HEK293 (cell line): ENCODE data around the gene ATXN10.

Experiments used
- CTCF ChIA-PET: fragments of 350-600 bp; formaldehyde crosslinking; extraction: SDS; loops from one replicate; lab custom pipeline; 2021; ENCODE audit warnings: antibody characterized with exemption; lab: Yijun Ruan, JAX
- POLR2A ChIA-PET: fragments of 300-600 bp; formaldehyde crosslinking; extraction: SDS; loops from one replicate; lab custom pipeline; 2020; ENCODE audit warnings: antibody characterized with exemption, inconsistent platforms; lab: Yijun Ruan, JAX
- H3K27ac ChIP-seq: fragments of 200-500 bp; sonication (Bioruptor generic); 2 replicates; pipeline ENCODE4 v1.5.1; 2014; ENCODE audit warnings: low read depth, low read length, control low read depth, inconsistent platforms; ENCODE audit errors: extremely low read depth
- H3K36me3 ChIP-seq, 2 experiments: fragments of 200-500 bp in 1 of 2; sonication (Bioruptor generic) in 1 of 2; 1 replicate in 1 of 2; 2 replicates in 1 of 2; pipeline ENCODE4 v1.5.1; 2014 to 2017; ENCODE audit warnings: inconsistent platforms in 2 of 2, low read length in 2 of 2; ENCODE audit not compliant: control insufficient read depth in 2 of 2, insufficient read depth in 1 of 2
- H3K4me1 ChIP-seq: fragments of 200-500 bp; sonication (Bioruptor generic); 2 replicates; pipeline ENCODE4 v1.5.1; 2014; ENCODE audit warnings: mild to moderate bottlenecking, low read length, inconsistent platforms; ENCODE audit not compliant: control insufficient read depth, insufficient read depth
- H3K4me3 ChIP-seq: 2 replicates; pipeline ENCODE4 v1.5.1; 2011; ENCODE audit warnings: low read depth, mild to moderate bottlenecking, control low read depth, low read length, moderate library complexity
- H3K9me3 ChIP-seq: fragments of 200-500 bp; sonication (Bioruptor generic); 2 replicates; pipeline ENCODE4 v1.5.1; 2014; ENCODE audit warnings: low read depth, low read length, inconsistent platforms; ENCODE audit not compliant: control insufficient read depth, insufficient read depth
- FEZF1 ChIP-seq: fragments of 450-650 bp; formaldehyde crosslinking; IDR thresholded peaks from 2 replicates; pipeline ENCODE4 v1.5.1; 2016; ENCODE audit warnings: missing biosample characterization, missing genetic modification characterization
- GLIS2 ChIP-seq: fragments of 450-650 bp; formaldehyde crosslinking; IDR thresholded peaks from 2 replicates; pipeline ENCODE4 v1.5.1; 2016; ENCODE audit warnings: missing biosample characterization, missing genetic modification characterization
- HOXD13 ChIP-seq: sonication (generic); formaldehyde crosslinking; IDR thresholded peaks from 2 replicates; pipeline ENCODE4 v1.8.0; 2022; ENCODE audit warnings: missing genetic modification reagents, borderline replicate concordance
- SETDB1 ChIP-seq: IDR thresholded peaks from one replicate; pipeline ENCODE4 v1.6.1; 2017; ENCODE audit warnings: mild to moderate bottlenecking, low read length, moderate library complexity, mixed read lengths; ENCODE audit not compliant: insufficient read length
- ZBTB49 ChIP-seq: fragments of 450-650 bp; formaldehyde crosslinking; IDR thresholded peaks from 2 replicates; pipeline ENCODE4 v1.5.1; 2016; ENCODE audit warnings: missing biosample characterization, missing genetic modification characterization, low read depth
- ZIC2 ChIP-seq: fragments of 450-650 bp; formaldehyde crosslinking; IDR thresholded peaks from 2 replicates; pipeline ENCODE4 v1.5.1; 2016; ENCODE audit warnings: missing biosample characterization, missing genetic modification characterization
- ZNF10 ChIP-seq: fragments of 450-650 bp; formaldehyde crosslinking; IDR thresholded peaks from 2 replicates; pipeline ENCODE4 v1.5.1; 2017; ENCODE audit warnings: missing biosample characterization, missing genetic modification characterization
- ZNF223 ChIP-seq: fragments of 450-650 bp; formaldehyde crosslinking; IDR thresholded peaks from 2 replicates; pipeline ENCODE4 v1.5.1; 2016; ENCODE audit warnings: missing biosample characterization, missing genetic modification characterization
- ZNF280C ChIP-seq: fragments of 450-650 bp; formaldehyde crosslinking; IDR thresholded peaks from 2 replicates; pipeline ENCODE4 v1.5.1; 2016; ENCODE audit warnings: missing biosample characterization, missing genetic modification characterization
- ZNF394 ChIP-seq: fragments of 450-650 bp; formaldehyde crosslinking; IDR thresholded peaks from 2 replicates; pipeline ENCODE4 v1.5.1; 2016; ENCODE audit warnings: missing biosample characterization, missing genetic modification characterization, mild to moderate bottlenecking, moderate library complexity, borderline replicate concordance
- ZNF423 ChIP-seq: fragments of 450-650 bp; formaldehyde crosslinking; IDR thresholded peaks from 2 replicates; pipeline ENCODE4 v1.5.1; 2016; ENCODE audit warnings: missing biosample characterization, missing genetic modification characterization
- ZNF449 ChIP-seq: fragments of 450-650 bp; formaldehyde crosslinking; IDR thresholded peaks from 2 replicates; pipeline ENCODE4 v1.5.1; 2017; ENCODE audit warnings: missing biosample characterization, mild to moderate bottlenecking, missing genetic modification characterization, moderate library complexity
- ZNF549 ChIP-seq: fragments of 450-650 bp; IDR thresholded peaks from 2 replicates; pipeline ENCODE4 v1.5.1; 2018; ENCODE audit warnings: missing biosample characterization, missing genetic modification characterization, mild to moderate bottlenecking, inconsistent platforms, moderate library complexity
- ZNF580 ChIP-seq: fragments of 450-650 bp; formaldehyde crosslinking; IDR thresholded peaks from 2 replicates; pipeline ENCODE4 v1.5.1; 2016; ENCODE audit warnings: missing biosample characterization, missing genetic modification characterization
- ZNF596 ChIP-seq: fragments of 450-650 bp; IDR thresholded peaks from 2 replicates; pipeline ENCODE4 v1.5.0; 2018; ENCODE audit warnings: missing biosample characterization, mild to moderate bottlenecking, missing genetic modification characterization, moderate library complexity
- ZNF654 ChIP-seq: fragments of 450-650 bp; formaldehyde crosslinking; IDR thresholded peaks from 2 replicates; pipeline ENCODE4 v1.5.1; 2016; ENCODE audit warnings: low read depth, missing biosample characterization, missing genetic modification characterization
- ZNF664 ChIP-seq: fragments of 450-650 bp; formaldehyde crosslinking; IDR thresholded peaks from 2 replicates; pipeline ENCODE4 v1.5.1; 2016; ENCODE audit warnings: missing biosample characterization, missing genetic modification characterization
- ZNF677 ChIP-seq: fragments of 450-650 bp; IDR thresholded peaks from 2 replicates; pipeline ENCODE4 v1.5.0; 2018; ENCODE audit warnings: missing biosample characterization, mild to moderate bottlenecking, missing genetic modification characterization, moderate library complexity
- ZNF707 ChIP-seq: fragments of 450-650 bp; formaldehyde crosslinking; IDR thresholded peaks from 2 replicates; pipeline ENCODE4 v1.5.1; 2016; ENCODE audit warnings: missing biosample characterization, missing genetic modification characterization
- ZNF830 ChIP-seq: fragments of 450-650 bp; IDR thresholded peaks from 2 replicates; pipeline ENCODE4 v1.5.0; 2018; ENCODE audit warnings: missing biosample characterization, missing genetic modification characterization, low read depth, mild to moderate bottlenecking, moderate library complexity
- ZSCAN23 ChIP-seq: fragments of 450-650 bp; formaldehyde crosslinking; IDR thresholded peaks from 2 replicates; pipeline ENCODE4 v1.5.1; 2016; ENCODE audit warnings: missing biosample characterization, missing genetic modification characterization
- TF ChIP-seq, protein P1 (sequence below): fragments of 450-650 bp; formaldehyde crosslinking; IDR thresholded peaks from 2 replicates; pipeline ENCODE4 v1.5.1; 2016; ENCODE audit warnings: missing biosample characterization, missing genetic modification characterization
- TF ChIP-seq, protein P2 (sequence below): fragments of 450-650 bp; formaldehyde crosslinking; IDR thresholded peaks from 2 replicates; pipeline ENCODE4 v1.5.1; 2016; ENCODE audit warnings: missing biosample characterization, missing genetic modification characterization
- TF ChIP-seq, protein P3 (sequence below): IDR thresholded peaks from 2 replicates; pipeline ENCODE4 v1.6.1; 2011; ENCODE audit warnings: mild to moderate bottlenecking, low read depth, low read length, borderline replicate concordance

The ATXN10 gene

GRCh38 chr22:45771057-45771456 is 99.4 kb downstream of the ATXN10 start:
- H3K27ac ChIP-seq, result no peak overlapping the region
- CTCF ChIA-PET, result no interaction called here
- no peaks in the 10 kb centered on the region for H3K9me3 ChIP-seq
- no peaks in the 10 kb centered on the region for H3K4me1 ChIP-seq
- TF ChIP-seq ZNF830 (no peak), SETDB1 (no peak), ZNF280C (tag by site-specific recombination) (no peak), ZNF10 (tag by site-specific recombination) (no peak), GLIS2 (no peak), ZNF677 (tag by site-specific recombination) (no peak), ZNF549 (tag by site-specific recombination) (no peak), ZNF596 (tag by site-specific recombination) (no peak), HOXD13 (CRISPR knock-in tag) (no peak), FEZF1 (tag by site-specific recombination) (no peak), ZNF664 (tag by site-specific recombination) (peak; percentile 68), ZNF654 (tag by site-specific recombination) (no peak), ZNF580 (tag by site-specific recombination) (0 out of 2 replicates have a peak, but pooled peaks have one; percentile 27), ZSCAN23 (tag by site-specific recombination) (no peak), ZBTB49 (tag by site-specific recombination) (no peak)
- TF ChIP-seq, protein P1, sequence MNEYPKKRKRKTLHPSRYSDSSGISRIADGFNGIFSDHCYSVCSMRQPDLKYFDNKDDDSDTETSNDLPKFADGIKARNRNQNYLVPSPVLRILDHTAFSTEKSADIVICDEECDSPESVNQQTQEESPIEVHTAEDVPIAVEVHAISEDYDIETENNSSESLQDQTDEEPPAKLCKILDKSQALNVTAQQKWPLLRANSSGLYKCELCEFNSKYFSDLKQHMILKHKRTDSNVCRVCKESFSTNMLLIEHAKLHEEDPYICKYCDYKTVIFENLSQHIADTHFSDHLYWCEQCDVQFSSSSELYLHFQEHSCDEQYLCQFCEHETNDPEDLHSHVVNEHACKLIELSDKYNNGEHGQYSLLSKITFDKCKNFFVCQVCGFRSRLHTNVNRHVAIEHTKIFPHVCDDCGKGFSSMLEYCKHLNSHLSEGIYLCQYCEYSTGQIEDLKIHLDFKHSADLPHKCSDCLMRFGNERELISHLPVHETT, result no peak
- TF ChIP-seq, all 188 proteins: peak for 2
- Histone ChIP-seq H3K36me3 (peaks cover 7 to 9% of the 10 kb centered on the region in 2 experiments), H3K4me3 (no peak overlapping the region)
- POLR2A ChIA-PET, result interaction anchor here (0.7 kb wide), 1 partner anchor 29 kb away, joined by 3 read pairs; no protein-coding TSS in a partner anchor

DNA sequence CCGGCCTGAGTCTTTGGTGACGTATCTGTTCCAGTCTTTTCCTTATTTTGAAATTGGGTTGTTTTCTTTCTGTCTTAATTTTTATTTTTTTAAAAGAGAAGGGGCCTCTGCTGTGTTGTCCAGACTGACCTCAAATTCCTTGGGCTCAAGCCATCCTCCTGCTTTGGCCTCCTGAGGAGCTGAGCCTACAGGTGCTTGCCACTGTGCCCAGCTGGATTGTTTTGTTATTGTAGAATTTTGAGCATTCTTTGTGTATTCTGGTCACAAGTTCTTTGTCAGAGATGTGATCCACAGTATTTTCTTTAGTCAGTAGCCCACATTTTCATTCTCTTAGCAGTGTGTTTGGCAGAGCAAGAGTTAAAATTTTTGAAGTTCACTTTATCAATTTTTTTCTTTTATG is 100.1 kb downstream of the ATXN10 start:
- ChIA-PET CTCF (interaction anchor here (1.3 kb wide), 1 partner anchor 92 kb away, joined by 4 read pairs; no protein-coding TSS in a partner anchor), POLR2A (no interaction called here)
- TF ChIP-seq, protein P2, sequence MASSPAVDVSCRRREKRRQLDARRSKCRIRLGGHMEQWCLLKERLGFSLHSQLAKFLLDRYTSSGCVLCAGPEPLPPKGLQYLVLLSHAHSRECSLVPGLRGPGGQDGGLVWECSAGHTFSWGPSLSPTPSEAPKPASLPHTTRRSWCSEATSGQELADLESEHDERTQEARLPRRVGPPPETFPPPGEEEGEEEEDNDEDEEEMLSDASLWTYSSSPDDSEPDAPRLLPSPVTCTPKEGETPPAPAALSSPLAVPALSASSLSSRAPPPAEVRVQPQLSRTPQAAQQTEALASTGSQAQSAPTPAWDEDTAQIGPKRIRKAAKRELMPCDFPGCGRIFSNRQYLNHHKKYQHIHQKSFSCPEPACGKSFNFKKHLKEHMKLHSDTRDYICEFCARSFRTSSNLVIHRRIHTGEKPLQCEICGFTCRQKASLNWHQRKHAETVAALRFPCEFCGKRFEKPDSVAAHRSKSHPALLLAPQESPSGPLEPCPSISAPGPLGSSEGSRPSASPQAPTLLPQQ (tag by site-specific recombination), result no peak
- no peak for TF ChIP-seq ZNF707 (tag by site-specific recombination)
- TF ChIP-seq, protein P3, sequence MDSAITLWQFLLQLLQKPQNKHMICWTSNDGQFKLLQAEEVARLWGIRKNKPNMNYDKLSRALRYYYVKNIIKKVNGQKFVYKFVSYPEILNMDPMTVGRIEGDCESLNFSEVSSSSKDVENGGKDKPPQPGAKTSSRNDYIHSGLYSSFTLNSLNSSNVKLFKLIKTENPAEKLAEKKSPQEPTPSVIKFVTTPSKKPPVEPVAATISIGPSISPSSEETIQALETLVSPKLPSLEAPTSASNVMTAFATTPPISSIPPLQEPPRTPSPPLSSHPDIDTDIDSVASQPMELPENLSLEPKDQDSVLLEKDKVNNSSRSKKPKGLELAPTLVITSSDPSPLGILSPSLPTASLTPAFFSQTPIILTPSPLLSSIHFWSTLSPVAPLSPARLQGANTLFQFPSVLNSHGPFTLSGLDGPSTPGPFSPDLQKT, result no peak
- TF ChIP-seq ZNF223 (tag by site-specific recombination), result no peak
- TF ChIP-seq ZIC2 (tag by site-specific recombination), result no peak
- no peak for TF ChIP-seq ZNF449
- no peak for TF ChIP-seq ZNF423 (tag by site-specific recombination)
- TF ChIP-seq ZNF394, result no peak
- no peaks in the 10 kb centered on the region for H3K9me3 ChIP-seq
- H3K4me1 ChIP-seq, result no peaks in the 10 kb centered on the region
- no peak overlapping the region for H3K27ac ChIP-seq
- no peak overlapping the region for H3K4me3 ChIP-seq
- H3K36me3 ChIP-seq, result peaks cover 7 to 9% of the 10 kb centered on the region in 2 experiments
